ENCODE measurements around the gene VRK1. TPM values are rescaled to one million over a fixed set of nuclear protein-coding genes. Genes with fewer than 3 reads are reported as not detected.

VRK1 gene
- total and polyA plus RNA-seq, 2 of the 8 experiments (the other 6 are each of a cell fraction or from before 2014, with no cell fraction given) = 24.2 to 64.8 TPM

DNA sequence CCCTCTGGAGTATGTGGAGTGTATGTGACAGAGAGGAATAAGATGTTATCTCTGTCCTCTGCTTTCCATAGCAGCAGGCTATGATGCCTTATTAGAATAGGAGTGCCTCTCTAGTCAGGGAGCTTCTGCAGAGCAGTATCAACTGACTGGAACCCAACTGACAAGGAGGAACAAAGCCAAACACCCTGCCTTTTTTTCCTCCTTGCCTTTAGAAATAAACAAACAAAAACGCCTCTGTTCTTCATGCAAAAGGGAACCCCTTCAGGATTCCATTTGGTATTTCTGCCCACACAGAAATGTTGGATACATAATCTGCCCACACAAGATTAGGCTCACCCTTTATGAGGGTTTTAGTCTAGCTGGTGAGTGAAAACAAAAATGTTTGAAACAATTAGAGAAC is 50.3 kb downstream of the VRK1 start:
- no peak overlapping the region for H3K18ac ChIP-seq (ENCODE audit: extremely low read depth, low read length)
- FAIRE-seq = no peak
- no peak overlapping the region for H2BK120ac ChIP-seq (replicated peaks; ENCODE audit: low read depth, low read length)
- no peak overlapping the region for H3K23ac ChIP-seq (ENCODE audit: insufficient read length)
- ChIA-PET POLR2A (ENCODE audit: partially characterized antibody) (no interaction called here), CTCF (ENCODE audit: partially characterized antibody) (interaction anchor here (0.9 to 1.5 kb wide), 2 partner anchors 14 to 228 kb away, joined by 3 read pairs; no protein-coding TSS in a partner anchor)
- no peak overlapping the region for H2BK20ac ChIP-seq (ENCODE audit: low read length)
- no peak for TF ChIP-seq RNF2 (IDR thresholded peaks at IDR 0.05; ENCODE audit: borderline replicate concordance, low read depth, low read length, missing control alignments, poor library complexity, severe bottlenecking)
- TF ChIP-seq POU5F1 (IDR thresholded peaks at IDR 0.05; ENCODE audit: low read depth, low read length) = no peak
- no peak for TF ChIP-seq RAD21 (IDR thresholded peaks at IDR 0.05 in 1 of 2, conservative IDR thresholded peaks at IDR 0.05 in 1 of 2; ENCODE audit: low read depth in 2 of 2, low read length in 2 of 2)
- TF ChIP-seq, protein P1, sequence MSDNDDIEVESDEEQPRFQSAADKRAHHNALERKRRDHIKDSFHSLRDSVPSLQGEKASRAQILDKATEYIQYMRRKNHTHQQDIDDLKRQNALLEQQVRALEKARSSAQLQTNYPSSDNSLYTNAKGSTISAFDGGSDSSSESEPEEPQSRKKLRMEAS (IDR thresholded peaks at IDR 0.05) = no peak
- TF ChIP-seq GABPA (IDR thresholded peaks at IDR 0.05; ENCODE audit: borderline replicate concordance, insufficient read depth, low read length) = no peak
- no peak overlapping the region for H3K4me2 ChIP-seq (ENCODE audit: insufficient read depth in 1 of 2, low read depth in 2 of 2, low read length in 2 of 2)
- H3K9ac ChIP-seq (replicated peaks in 1 of 4; ENCODE audit: extremely low read depth in 1 of 4, low read depth in 3 of 4, low read length in 3 of 4) = no peak overlapping the region
- no peaks in the 10 kb centered on the region for H3K9me3 ChIP-seq (ENCODE audit: insufficient read depth in 2 of 2, low read depth in 1 of 2, low read length in 1 of 2)
- H3K79me2 ChIP-seq (ENCODE audit: control insufficient read depth in 1 of 2, insufficient read depth in 2 of 2, low read length in 2 of 2) = no peaks in the 10 kb centered on the region
- WGBS, 2 experiments (ENCODE audit: extremely low coverage in 1 of 2, insufficient coverage in 1 of 2, insufficient read length in 1 of 2, insufficient replicate concordance in 2 of 2, low coverage in 1 of 2, low lambda C conversion rate in 2 of 2, missing lambda C conversion rate in 1 of 2) = 71% methylated on average over 1 of the region's 1 CpG; no CpG with 5 or more reads in 1 of the 2 experiments
- H4K8ac ChIP-seq (ENCODE audit: extremely low read depth, insufficient read depth, low read length) = no peak overlapping the region
- H3K79me1 ChIP-seq (ENCODE audit: low read depth, low read length) = no peaks in the 10 kb centered on the region
- no peak overlapping the region for H4K91ac ChIP-seq (replicated peaks; ENCODE audit: insufficient read length, low read length)
- no peak overlapping the region for H3K4me3 ChIP-seq (ENCODE audit: extremely low read depth in 1 of 4, insufficient read depth in 2 of 4, low read depth in 3 of 4, low read length in 4 of 4)
- no peak overlapping the region for H3K4ac ChIP-seq (replicated peaks; ENCODE audit: insufficient read length, low read depth, low read length)
- no peak for DNase-seq (ENCODE audit: low read depth in 1 of 2, low spot score in 2 of 2)
- no peak overlapping the region for H2BK15ac ChIP-seq (ENCODE audit: low read length)
- H4K20me1 ChIP-seq (replicated peaks in 1 of 2; ENCODE audit: control insufficient read depth in 1 of 2, insufficient read depth in 2 of 2, low read length in 2 of 2) = peaks cover 0 to 1% of the 10 kb centered on the region in 2 experiments
- H3K4me1 ChIP-seq (replicated peaks in 1 of 4; ENCODE audit: control insufficient read depth in 3 of 4, insufficient read depth in 4 of 4, low read length in 3 of 4) = no peaks in the 10 kb centered on the region
- no peak overlapping the region for H2AFZ ChIP-seq (ENCODE audit: low read length)
- no peak overlapping the region for H2AK5ac ChIP-seq (ENCODE audit: low read depth, low read length)
- no peaks in the 10 kb centered on the region for H3K23me2 ChIP-seq (ENCODE audit: low read depth, low read length)
- no peak overlapping the region for H2BK5ac ChIP-seq (ENCODE audit: low read depth, low read length)
- peaks cover 0 to 25% (median 10%) of the 10 kb centered on the region in 4 experiments; a peak in 6 of 8 replicates for H3K36me3 ChIP-seq (ENCODE audit: control insufficient read depth in 2 of 4, insufficient read depth in 4 of 4, low read length in 3 of 4)
- H3K27ac ChIP-seq (ENCODE audit: low read depth, low read length) = no peak overlapping the region
- H2BK12ac ChIP-seq (ENCODE audit: low read depth, low read length) = no peak overlapping the region
- H3K56ac ChIP-seq (replicated peaks; ENCODE audit: insufficient read length, low read depth, low read length) = no peak overlapping the region
- no peak overlapping the region for H4K5ac ChIP-seq (ENCODE audit: insufficient read length, low read depth, low read length)
- no peak overlapping the region for H3K14ac ChIP-seq (ENCODE audit: insufficient read length)
- no peaks in the 10 kb centered on the region for H3K27me3 ChIP-seq (replicated peaks in 1 of 4; ENCODE audit: control insufficient read depth in 3 of 4, extremely low read depth in 1 of 4, insufficient read depth in 3 of 4, low read length in 3 of 4)

Measured in H1 (cell line).